Esophagus squamous epithelium (tissue), 4 donors: ENCODE data around the gene RAD9A.

Experiments used
- CTCF ChIP-seq, 6 experiments: fragments of 450-650 bp in 4 of 6; fragments of 200-600 bp in 2 of 6; sonication (generic) in 2 of 6; IDR thresholded peaks; one replicate each; pipeline ENCODE4 v1.5.1; 2016 to 2019; ENCODE audit warnings: antibody characterized with exemption in 6 of 6, mild to moderate bottlenecking in 4 of 6, moderate library complexity in 4 of 6
- POLR2A ChIP-seq, 4 donors: fragments of 450-650 bp; IDR thresholded peaks; one replicate each; pipeline ENCODE4 v1.6.1; 2017; ENCODE audit warnings: antibody characterized with exemption in 4 of 4, mild to moderate bottlenecking in 4 of 4, moderate library complexity in 3 of 4

GRCh38 chr11:67420147-67420645, 28.4 kb downstream of the RAD9A start:
- TF ChIP-seq POLR2A (IDR thresholded peaks at IDR 0.05) (no peak), CTCF (IDR thresholded peaks at IDR 0.05) (no peak)
